Panc1 (cell line): ENCODE measurements around the gene TSKS. TPM values are rescaled to one million over a fixed set of nuclear protein-coding genes. Genes with fewer than 3 reads are reported as not detected.

Experiments
- ATAC-seq: fragments of 200-7000 bp; cut with Tn5 transposase; 2 replicates; pipeline ENCODE4 v1.9.1; 2020; ENCODE audit warnings: mild to moderate bottlenecking, moderate library complexity
- BruUV-seq: library from RNA; stranded (reverse); fragments of 400-500 nt; replicated peaks from 2 replicates; lab custom pipeline; 2021; lab: Mats Ljungman, UMichigan
- CTCF ChIA-PET: fragments of 300-600 bp; sonication (Branson Sonifier 250); formaldehyde crosslinking; loops from one replicate; lab custom pipeline; 2022; ENCODE audit warnings: antibody characterized with exemption; lab: Charles Lee
- POLR2A ChIA-PET: fragments of 300-600 bp; sonication (Branson Sonifier 250); formaldehyde crosslinking; loops from one replicate; lab custom pipeline; 2022; ENCODE audit warnings: antibody characterized with exemption; lab: Charles Lee
- DNase-seq: peaks from one replicate; pipeline ENCODE4 v3.0.0-alpha.2; 2010; ENCODE audit warnings: low read depth, low spot score
- H3K27ac ChIP-seq: 2 replicates; pipeline ENCODE4 v1.5.1; 2011; ENCODE audit warnings: mild to moderate bottlenecking, low read length, inconsistent platforms
- H3K27me3 ChIP-seq: fragments of 200-500 bp; sonication (Bioruptor generic); 2 replicates; pipeline ENCODE4 v1.6.0; 2014; ENCODE audit warnings: low read length, inconsistent platforms; ENCODE audit not compliant: control insufficient read depth, insufficient read depth
- H3K36me3 ChIP-seq: fragments of 200-500 bp; sonication (Bioruptor generic); 2 replicates; pipeline ENCODE4 v1.5.1; 2014; ENCODE audit warnings: inconsistent platforms, mild to moderate bottlenecking, low read length, moderate library complexity; ENCODE audit not compliant: control insufficient read depth, insufficient read depth
- H3K4me1 ChIP-seq: 2 replicates; pipeline ENCODE4 v1.5.1; 2011; ENCODE audit warnings: inconsistent platforms, mild to moderate bottlenecking, low read length, moderate library complexity; ENCODE audit not compliant: control insufficient read depth, insufficient read depth
- H3K4me3 ChIP-seq, 2 experiments: 2 replicates each; pipeline ENCODE4 v1.5.1; 2011 to 2012; ENCODE audit warnings: low read depth in 2 of 2, low read length in 2 of 2, mild to moderate bottlenecking in 2 of 2, inconsistent platforms in 1 of 2, moderate library complexity in 1 of 2
- H3K9me3 ChIP-seq: fragments of 200-500 bp; sonication (Bioruptor generic); 2 replicates; pipeline ENCODE4 v1.5.1; 2014; ENCODE audit warnings: low read depth, mild to moderate bottlenecking, inconsistent platforms, low read length, moderate library complexity; ENCODE audit not compliant: control insufficient read depth, insufficient read depth
- POLR2AphosphoS5 ChIP-seq: IDR thresholded peaks from 2 replicates; pipeline ENCODE4 v1.6.1; 2012; ENCODE audit warnings: mild to moderate bottlenecking, low read depth, low read length, moderate library complexity
- SIN3A ChIP-seq: IDR thresholded peaks from 2 replicates; pipeline ENCODE4 v1.6.1; 2012; ENCODE audit warnings: low read depth, mild to moderate bottlenecking, low read length, moderate library complexity, borderline replicate concordance; ENCODE audit not compliant: insufficient read depth
- TCF7L2 ChIP-seq: IDR thresholded peaks from 2 replicates; pipeline ENCODE4 v1.6.1; 2011; ENCODE audit warnings: mild to moderate bottlenecking, low read depth, low read length, inconsistent platforms
- in situ Hi-C: cut with HindIII; loops from 2 replicates; pipeline ENCODE4 v1.10.0; 2016; ENCODE audit warnings: low sequenced_read_pairs, low pct_unique_long_range_greater_than_20kb
- intact Hi-C: fragments of 100-400 bp; cut with micrococcal nuclease; formaldehyde crosslinking; loops from one replicate; pipeline ENCODE4 v1.10.0; 2022; ENCODE audit not compliant: unreplicated experiment
- total RNA-seq: library from RNA; stranded (reverse); gene quantifications from one replicate; pipeline ENCODE4 v1.2.1, GENCODE V29; 2021; ENCODE audit not compliant: unreplicated experiment
- TF ChIP-seq, protein P1 (sequence below), 2 experiments: IDR thresholded peaks; 2 replicates each; pipeline ENCODE4 v1.6.1; 2011 to 2012; ENCODE audit warnings: low read depth in 2 of 2, control low read depth in 1 of 2, low read length in 1 of 2, mild to moderate bottlenecking in 1 of 2, moderate library complexity in 1 of 2; ENCODE audit not compliant: insufficient read depth in 1 of 2
- TF ChIP-seq, protein P2 (sequence below): fragments of 450-650 bp; IDR thresholded peaks from 2 replicates; pipeline ENCODE4 v1.5.1; 2017; ENCODE audit warnings: mild to moderate bottlenecking

TSKS gene
- total RNA-seq, 1 experiment from 2014 or later = not detected

DNA sequence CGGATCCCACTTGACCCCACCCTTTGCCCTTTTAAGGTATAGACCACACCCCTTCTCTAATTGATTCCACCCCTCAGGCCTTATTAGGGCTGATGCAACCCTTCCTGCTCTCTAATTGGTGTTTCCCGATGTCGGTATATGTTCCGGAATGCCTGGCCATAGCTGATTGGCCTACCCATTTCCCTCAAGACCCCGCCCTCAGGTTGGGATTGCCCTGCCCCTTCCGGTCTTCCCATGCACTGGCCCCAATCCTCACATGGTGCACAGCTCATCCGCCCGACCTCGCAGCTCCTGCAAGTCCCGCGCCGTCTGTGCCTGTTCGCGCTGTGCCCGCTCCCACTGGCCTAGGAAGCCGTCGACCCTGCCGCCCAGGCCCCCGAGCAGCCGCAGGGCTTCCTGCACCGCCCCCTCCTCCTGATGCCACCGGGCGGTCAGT is 18.1 kb downstream of the TSKS start:
- no peaks in the 10 kb centered on the region for H3K36me3 ChIP-seq
- no peaks in the 10 kb centered on the region for H3K4me1 ChIP-seq
- 0 out of 2 replicates have a peak, but pooled peaks have one; percentile 37 for ATAC-seq
- ChIA-PET POLR2A (no interaction called here), CTCF (no interaction called here)
- H3K9me3 ChIP-seq = no peaks in the 10 kb centered on the region
- no TSS peak for BruUV-seq
- in situ Hi-C loops (no loop called here), intact Hi-C loops (no loop called here)
- no peak overlapping the region for H3K27ac ChIP-seq
- no peak for DNase-seq
- H3K4me3 ChIP-seq = no peak overlapping the region
- H3K27me3 ChIP-seq = no peaks in the 10 kb centered on the region
- TF ChIP-seq SIN3A (no peak), TCF7L2 (no peak), POLR2AphosphoS5 (no peak)
- TF ChIP-seq, protein P1, sequence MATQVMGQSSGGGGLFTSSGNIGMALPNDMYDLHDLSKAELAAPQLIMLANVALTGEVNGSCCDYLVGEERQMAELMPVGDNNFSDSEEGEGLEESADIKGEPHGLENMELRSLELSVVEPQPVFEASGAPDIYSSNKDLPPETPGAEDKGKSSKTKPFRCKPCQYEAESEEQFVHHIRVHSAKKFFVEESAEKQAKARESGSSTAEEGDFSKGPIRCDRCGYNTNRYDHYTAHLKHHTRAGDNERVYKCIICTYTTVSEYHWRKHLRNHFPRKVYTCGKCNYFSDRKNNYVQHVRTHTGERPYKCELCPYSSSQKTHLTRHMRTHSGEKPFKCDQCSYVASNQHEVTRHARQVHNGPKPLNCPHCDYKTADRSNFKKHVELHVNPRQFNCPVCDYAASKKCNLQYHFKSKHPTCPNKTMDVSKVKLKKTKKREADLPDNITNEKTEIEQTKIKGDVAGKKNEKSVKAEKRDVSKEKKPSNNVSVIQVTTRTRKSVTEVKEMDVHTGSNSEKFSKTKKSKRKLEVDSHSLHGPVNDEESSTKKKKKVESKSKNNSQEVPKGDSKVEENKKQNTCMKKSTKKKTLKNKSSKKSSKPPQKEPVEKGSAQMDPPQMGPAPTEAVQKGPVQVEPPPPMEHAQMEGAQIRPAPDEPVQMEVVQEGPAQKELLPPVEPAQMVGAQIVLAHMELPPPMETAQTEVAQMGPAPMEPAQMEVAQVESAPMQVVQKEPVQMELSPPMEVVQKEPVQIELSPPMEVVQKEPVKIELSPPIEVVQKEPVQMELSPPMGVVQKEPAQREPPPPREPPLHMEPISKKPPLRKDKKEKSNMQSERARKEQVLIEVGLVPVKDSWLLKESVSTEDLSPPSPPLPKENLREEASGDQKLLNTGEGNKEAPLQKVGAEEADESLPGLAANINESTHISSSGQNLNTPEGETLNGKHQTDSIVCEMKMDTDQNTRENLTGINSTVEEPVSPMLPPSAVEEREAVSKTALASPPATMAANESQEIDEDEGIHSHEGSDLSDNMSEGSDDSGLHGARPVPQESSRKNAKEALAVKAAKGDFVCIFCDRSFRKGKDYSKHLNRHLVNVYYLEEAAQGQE (IDR thresholded peaks at IDR 0.05; ENCODE audit: insufficient read depth in 1 of 2, low read depth in 2 of 2, low read length in 1 of 2) = no peak
- TF ChIP-seq, protein P2, sequence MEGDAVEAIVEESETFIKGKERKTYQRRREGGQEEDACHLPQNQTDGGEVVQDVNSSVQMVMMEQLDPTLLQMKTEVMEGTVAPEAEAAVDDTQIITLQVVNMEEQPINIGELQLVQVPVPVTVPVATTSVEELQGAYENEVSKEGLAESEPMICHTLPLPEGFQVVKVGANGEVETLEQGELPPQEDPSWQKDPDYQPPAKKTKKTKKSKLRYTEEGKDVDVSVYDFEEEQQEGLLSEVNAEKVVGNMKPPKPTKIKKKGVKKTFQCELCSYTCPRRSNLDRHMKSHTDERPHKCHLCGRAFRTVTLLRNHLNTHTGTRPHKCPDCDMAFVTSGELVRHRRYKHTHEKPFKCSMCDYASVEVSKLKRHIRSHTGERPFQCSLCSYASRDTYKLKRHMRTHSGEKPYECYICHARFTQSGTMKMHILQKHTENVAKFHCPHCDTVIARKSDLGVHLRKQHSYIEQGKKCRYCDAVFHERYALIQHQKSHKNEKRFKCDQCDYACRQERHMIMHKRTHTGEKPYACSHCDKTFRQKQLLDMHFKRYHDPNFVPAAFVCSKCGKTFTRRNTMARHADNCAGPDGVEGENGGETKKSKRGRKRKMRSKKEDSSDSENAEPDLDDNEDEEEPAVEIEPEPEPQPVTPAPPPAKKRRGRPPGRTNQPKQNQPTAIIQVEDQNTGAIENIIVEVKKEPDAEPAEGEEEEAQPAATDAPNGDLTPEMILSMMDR = no peak

DNA sequence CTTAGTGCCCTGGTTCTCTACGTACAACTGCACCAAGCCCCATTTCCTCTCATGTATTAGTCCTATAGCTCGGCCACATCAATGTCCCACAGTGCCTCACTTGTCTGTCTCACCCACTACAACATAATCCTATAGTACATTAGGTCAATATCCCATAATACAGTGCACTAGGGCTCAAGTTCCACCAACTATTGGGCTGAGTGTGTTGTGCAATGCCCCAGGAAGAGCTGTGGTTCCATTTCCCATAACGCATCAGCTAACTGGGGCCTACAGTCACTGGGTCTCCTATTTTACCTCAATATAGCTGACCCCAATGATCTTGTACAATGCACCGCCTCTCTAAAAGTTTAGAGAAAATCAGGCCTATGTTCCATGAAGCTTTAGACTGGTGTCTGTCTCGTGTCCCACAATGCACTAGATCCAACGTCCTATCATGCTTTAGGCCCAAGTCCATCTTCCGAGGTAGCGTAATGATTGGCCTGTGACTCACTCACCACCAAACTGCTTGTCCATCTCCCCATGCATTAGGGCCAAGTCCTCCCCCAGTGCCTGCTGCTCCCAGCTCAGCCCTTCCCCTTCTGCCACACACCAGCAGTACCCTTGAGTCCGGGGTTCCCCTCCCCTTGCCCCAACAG is 21.8 kb downstream of the TSKS start:
- H3K4me1 ChIP-seq = no peaks in the 10 kb centered on the region
- no peak overlapping the region for H3K4me3 ChIP-seq
- no peaks in the 10 kb centered on the region for H3K36me3 ChIP-seq
- in situ Hi-C loops (no loop called here), intact Hi-C loops (no loop called here)
- no peaks in the 10 kb centered on the region for H3K9me3 ChIP-seq
- no peaks in the 10 kb centered on the region for H3K27me3 ChIP-seq
- H3K27ac ChIP-seq = no peak overlapping the region
- no peak for DNase-seq
- ChIA-PET POLR2A (no interaction called here), CTCF (interaction anchor here (0.6 kb wide), 1 partner anchor 55 kb away, joined by 10 read pairs; no protein-coding TSS in a partner anchor)
- no TSS peak for BruUV-seq
- ATAC-seq = no peak
- TF ChIP-seq SIN3A = no peak
- TF ChIP-seq, protein P1 (IDR thresholded peaks at IDR 0.05; ENCODE audit: insufficient read depth in 1 of 2, low read depth in 2 of 2, low read length in 1 of 2) = no peak
- TF ChIP-seq, protein P2 = no peak
- TF ChIP-seq TCF7L2 = no peak
- TF ChIP-seq POLR2AphosphoS5 = no peak
